Trophoblast cell (in vitro differentiated cells and primary cell): ENCODE data around the gene NDUFA12.

Experiments used
- DNase-seq, 2 donors: peaks; one replicate each; pipeline ENCODE4 v3.0.0-alpha.2; 2016
- H2AFZ ChIP-seq: 2 replicates; pipeline ENCODE4 v1.6.1; 2013; ENCODE audit warnings: low read length, moderate library complexity, mild to moderate bottlenecking; ENCODE audit not compliant: insufficient read depth, poor library complexity
- H2AK5ac ChIP-seq: 2 replicates; pipeline ENCODE4 v1.6.1; 2013; ENCODE audit warnings: mild to moderate bottlenecking, low read length
- H2BK120ac ChIP-seq: 2 replicates; pipeline ENCODE4 v1.6.1; 2013; ENCODE audit warnings: low read length, mild to moderate bottlenecking, moderate library complexity; ENCODE audit not compliant: insufficient read depth, poor library complexity
- H2BK12ac ChIP-seq: 2 replicates; pipeline ENCODE4 v1.6.1; 2013; ENCODE audit warnings: mild to moderate bottlenecking, low read length, moderate library complexity
- H2BK5ac ChIP-seq: 2 replicates; pipeline ENCODE4 v1.6.1; 2013; ENCODE audit warnings: low read length, low read depth, moderate library complexity, mild to moderate bottlenecking; ENCODE audit not compliant: poor library complexity
- H3K14ac ChIP-seq: 2 replicates; pipeline ENCODE4 v1.6.1; 2013; ENCODE audit warnings: mild to moderate bottlenecking, low read length
- H3K18ac ChIP-seq: 2 replicates; pipeline ENCODE4 v1.6.1; 2013; ENCODE audit warnings: mild to moderate bottlenecking, low read length
- H3K23ac ChIP-seq: 2 replicates; pipeline ENCODE4 v1.6.1; 2013; ENCODE audit warnings: low read length
- H3K27ac ChIP-seq: 2 replicates; pipeline ENCODE4 v1.5.1; 2013; ENCODE audit warnings: low read depth, mild to moderate bottlenecking, inconsistent platforms, low read length, moderate library complexity
- H3K27me3 ChIP-seq: 2 replicates; pipeline ENCODE4 v1.6.1; 2013; ENCODE audit warnings: inconsistent platforms, mild to moderate bottlenecking, low read length, moderate library complexity; ENCODE audit not compliant: insufficient read depth
- H3K36me3 ChIP-seq, 2 experiments: 1 replicate in 1 of 2; 2 replicates in 1 of 2; pipeline ENCODE4 v1.6.1; 2013; ENCODE audit warnings: low read length in 2 of 2, mild to moderate bottlenecking in 2 of 2, moderate library complexity in 1 of 2; ENCODE audit not compliant: insufficient read depth in 2 of 2, control insufficient read depth in 1 of 2
- H3K4ac ChIP-seq: 2 replicates; pipeline ENCODE4 v1.6.1; 2013; ENCODE audit warnings: low read depth, mild to moderate bottlenecking, low read length, moderate library complexity
- H3K4me1 ChIP-seq, 2 experiments: 1 replicate in 1 of 2; 2 replicates in 1 of 2; pipeline ENCODE4 v1.6.1; 2013; ENCODE audit warnings: low read length in 2 of 2, mild to moderate bottlenecking in 2 of 2, moderate library complexity in 1 of 2; ENCODE audit not compliant: insufficient read depth in 2 of 2, control insufficient read depth in 1 of 2
- H3K4me2 ChIP-seq: 2 replicates; pipeline ENCODE4 v1.6.1; 2013; ENCODE audit warnings: inconsistent platforms, mild to moderate bottlenecking, low read length, moderate library complexity
- H3K4me3 ChIP-seq: 2 replicates; pipeline ENCODE4 v1.5.1; 2013; ENCODE audit warnings: mild to moderate bottlenecking, low read depth, low read length, inconsistent platforms
- H3K79me1 ChIP-seq: one replicate; pipeline ENCODE4 v1.6.1; 2013; ENCODE audit warnings: low read length
- H3K79me2 ChIP-seq: 2 replicates; pipeline ENCODE4 v1.6.1; 2013; ENCODE audit warnings: low read length, mild to moderate bottlenecking; ENCODE audit not compliant: control insufficient read depth, insufficient read depth, poor library complexity
- H3K9ac ChIP-seq: 2 replicates; pipeline ENCODE4 v1.6.1; 2013; ENCODE audit warnings: mild to moderate bottlenecking, low read length
- H3K9me3 ChIP-seq: 2 replicates; pipeline ENCODE4 v1.6.1; 2013; ENCODE audit warnings: low read depth, mild to moderate bottlenecking, control low read depth, inconsistent platforms, low read length; ENCODE audit not compliant: insufficient read depth
- H4K12ac ChIP-seq: 2 replicates; pipeline ENCODE4 v1.6.1; 2013; ENCODE audit warnings: low read depth, mild to moderate bottlenecking, low read length, moderate library complexity
- H4K8ac ChIP-seq: 2 replicates; pipeline ENCODE4 v1.6.1; 2013; ENCODE audit warnings: low read depth, mild to moderate bottlenecking, low read length, moderate library complexity
- H4K91ac ChIP-seq: one replicate; pipeline ENCODE4 v1.6.1; 2013; ENCODE audit warnings: low read depth, mild to moderate bottlenecking, low read length, moderate library complexity
- WGBS: extraction: QIAGEN DNeasy Blood & Tissue Kit; methylation state at CpG from one replicate; pipeline ENCODE4 v1.1.7; 2013; ENCODE audit warnings: missing lambda C conversion rate; ENCODE audit not compliant: insufficient read length, insufficient coverage; ENCODE audit errors: extremely low coverage; 5-methylcytosine and 5-hydroxymethylcytosine counted together

NDUFA12 gene

GRCh38 chr12:94922561-94922960, 80.9 kb downstream of the NDUFA12 start:
- H3K4me2 ChIP-seq = no peak overlapping the region
- no peak for DNase-seq
- H2AFZ ChIP-seq = no peak overlapping the region
- H3K79me2 ChIP-seq = no peaks in the 10 kb centered on the region
- H4K91ac ChIP-seq = no peak overlapping the region
- H3K4ac ChIP-seq = no peak overlapping the region
- no peak overlapping the region for H2BK12ac ChIP-seq
- no peak overlapping the region for H3K27ac ChIP-seq
- H2BK5ac ChIP-seq = no peak overlapping the region
- H2BK120ac ChIP-seq = no peak overlapping the region
- no CpG with 5 or more reads among the region's 4 CpGs for WGBS
- H3K4me1 ChIP-seq = no peaks in the 10 kb centered on the region
- H3K9me3 ChIP-seq = no peaks in the 10 kb centered on the region
- no peak overlapping the region for H4K12ac ChIP-seq
- no peak overlapping the region for H3K4me3 ChIP-seq
- H3K23ac ChIP-seq = no peak overlapping the region
- no peak overlapping the region for H3K18ac ChIP-seq
- H3K14ac ChIP-seq = no peak overlapping the region
- H3K27me3 ChIP-seq = no peaks in the 10 kb centered on the region
- H3K79me1 ChIP-seq = no peaks in the 10 kb centered on the region
- no peaks in the 10 kb centered on the region for H3K36me3 ChIP-seq
- no peak overlapping the region for H4K8ac ChIP-seq
- no peak overlapping the region for H3K9ac ChIP-seq
- no peak overlapping the region for H2AK5ac ChIP-seq
